Measurements from ENCODE around the gene IER3.
A peak's percentile ranks its signal among the peaks of the same experiment; 100 is the strongest.

Gene IER3

GRCh38 chr6:30778001-30778635 lies 33.8 kb upstream of the IER3 start:
- peak overlapping the region; percentile 10 for H2AFZ ChIP-seq (ENCODE audit: low read depth, low read length)
- no peak overlapping the region for H3K27ac ChIP-seq (ENCODE audit: low read length, poor library complexity, severe bottlenecking)
- H2AK5ac ChIP-seq (ENCODE audit: low read length, severe bottlenecking) = peak overlapping the region; percentile 95
- peak overlapping the region; percentile 69 to 94 for H3K4ac ChIP-seq (ENCODE audit: low read depth in 1 of 2, low read length in 2 of 2)
- peaks cover 19% of the 10 kb centered on the region for H3K4me1 ChIP-seq (ENCODE audit: control insufficient read depth, insufficient read depth, low read depth, low read length)
- no peaks in the 10 kb centered on the region for H3K79me1 ChIP-seq (replicated peaks; ENCODE audit: low read length, poor library complexity, severe bottlenecking)
- no peaks in the 10 kb centered on the region for H3K27me3 ChIP-seq (ENCODE audit: control insufficient read depth in 1 of 2, insufficient read depth in 1 of 2, low read length in 2 of 2)
- H3K18ac ChIP-seq (ENCODE audit: low read depth in 1 of 2, low read length in 2 of 2) = peak overlapping the region; percentile 31 to 96
- peak overlapping the region; percentile 26 to 86 for H3K14ac ChIP-seq (ENCODE audit: low read length in 2 of 2)
- peak overlapping the region; percentile 33 to 91 for H2BK12ac ChIP-seq (ENCODE audit: low read length in 2 of 2)
- no peaks in the 10 kb centered on the region for H3K36me3 ChIP-seq (ENCODE audit: control insufficient read depth in 1 of 2, insufficient read depth in 2 of 2, low read depth in 1 of 2, low read length in 2 of 2)
- H3K9ac ChIP-seq (ENCODE audit: low read length) = peak overlapping the region; percentile 87
- no peaks in the 10 kb centered on the region for H3K9me3 ChIP-seq (ENCODE audit: control insufficient read depth, low read length)
- H3K23ac ChIP-seq (ENCODE audit: low read length in 2 of 2) = peak overlapping the region in 1 of 2 experiments; percentile 67
- H3K4me2 ChIP-seq (ENCODE audit: low read length, poor library complexity, severe bottlenecking) = no peak overlapping the region
- WGBS = 94% methylated on average over 3 of the region's 3 CpGs
- H3K4me3 ChIP-seq (ENCODE audit: insufficient read depth in 1 of 2, low read depth in 1 of 2, low read length in 2 of 2) = no peak overlapping the region
- H2BK120ac ChIP-seq (ENCODE audit: low read depth, low read length) = peak overlapping the region; percentile 95
- no peak overlapping the region for H2BK5ac ChIP-seq (ENCODE audit: low read depth, low read length, poor library complexity, severe bottlenecking)
- peak overlapping the region; percentile 75 for H2BK15ac ChIP-seq (ENCODE audit: low read depth, poor library complexity, severe bottlenecking)
- DNase-seq = peak; percentile 77
- peak overlapping the region; percentile 59 for H4K8ac ChIP-seq (ENCODE audit: low read length)
- peak overlapping the region; percentile 92 for H4K91ac ChIP-seq (ENCODE audit: low read length)

GRCh38 chr6:30777155-30777485 lies 32.8 kb upstream of the IER3 start:
- no peak overlapping the region for H2BK5ac ChIP-seq (ENCODE audit: low read depth, low read length, poor library complexity, severe bottlenecking)
- DNase-seq = no peak
- peak overlapping the region; percentile 36 for H2BK120ac ChIP-seq (ENCODE audit: low read depth, low read length)
- H2AK5ac ChIP-seq (ENCODE audit: low read length, severe bottlenecking) = peak overlapping the region; percentile 53
- no peak overlapping the region for H3K4me3 ChIP-seq (ENCODE audit: insufficient read depth in 1 of 2, low read depth in 1 of 2, low read length in 2 of 2)
- H2BK15ac ChIP-seq (ENCODE audit: low read depth, poor library complexity, severe bottlenecking) = no peak overlapping the region
- H3K23ac ChIP-seq (ENCODE audit: low read length in 2 of 2) = no peak overlapping the region
- H3K9me3 ChIP-seq (ENCODE audit: control insufficient read depth, low read length) = no peaks in the 10 kb centered on the region
- H2AFZ ChIP-seq (ENCODE audit: low read depth, low read length) = no peak overlapping the region
- no peaks in the 10 kb centered on the region for H3K79me1 ChIP-seq (replicated peaks; ENCODE audit: low read length, poor library complexity, severe bottlenecking)
- peak overlapping the region in 1 of 2 experiments; percentile 37 for H3K4ac ChIP-seq (ENCODE audit: low read depth in 1 of 2, low read length in 2 of 2)
- H3K27ac ChIP-seq (ENCODE audit: low read length, poor library complexity, severe bottlenecking) = no peak overlapping the region
- no peak overlapping the region for H3K18ac ChIP-seq (ENCODE audit: low read depth in 1 of 2, low read length in 2 of 2)
- H3K4me1 ChIP-seq (ENCODE audit: control insufficient read depth, insufficient read depth, low read depth, low read length) = peaks cover 19% of the 10 kb centered on the region
- H3K4me2 ChIP-seq (ENCODE audit: low read length, poor library complexity, severe bottlenecking) = no peak overlapping the region
- WGBS = 96% methylated on average over 3 of the region's 3 CpGs
- H4K8ac ChIP-seq (ENCODE audit: low read length) = peak overlapping the region; percentile 16
- peak overlapping the region; percentile 73 to 81 for H2BK12ac ChIP-seq (ENCODE audit: low read length in 2 of 2)
- H3K14ac ChIP-seq (ENCODE audit: low read length in 2 of 2) = no peak overlapping the region
- no peak overlapping the region for H3K9ac ChIP-seq (ENCODE audit: low read length)
- peak overlapping the region; percentile 46 for H4K91ac ChIP-seq (ENCODE audit: low read length)
- no peaks in the 10 kb centered on the region for H3K36me3 ChIP-seq (ENCODE audit: control insufficient read depth in 1 of 2, insufficient read depth in 2 of 2, low read depth in 1 of 2, low read length in 2 of 2)
- H3K27me3 ChIP-seq (ENCODE audit: control insufficient read depth in 1 of 2, insufficient read depth in 1 of 2, low read length in 2 of 2) = no peaks in the 10 kb centered on the region

GRCh38 chr6:30776390-30777154 lies 32.2 kb upstream of the IER3 start:
- peak overlapping the region in 1 of 2 experiments; percentile 62 for H3K4ac ChIP-seq (ENCODE audit: low read depth in 1 of 2, low read length in 2 of 2)
- H4K8ac ChIP-seq (ENCODE audit: low read length) = no peak overlapping the region
- H2BK5ac ChIP-seq (ENCODE audit: low read depth, low read length, poor library complexity, severe bottlenecking) = no peak overlapping the region
- no peak for DNase-seq
- no peak overlapping the region for H3K14ac ChIP-seq (ENCODE audit: low read length in 2 of 2)
- H3K9ac ChIP-seq (ENCODE audit: low read length) = no peak overlapping the region
- H3K23ac ChIP-seq (ENCODE audit: low read length in 2 of 2) = no peak overlapping the region
- no peaks in the 10 kb centered on the region for H3K9me3 ChIP-seq (ENCODE audit: control insufficient read depth, low read length)
- no peak overlapping the region for H2BK15ac ChIP-seq (ENCODE audit: low read depth, poor library complexity, severe bottlenecking)
- H3K4me2 ChIP-seq (ENCODE audit: low read length, poor library complexity, severe bottlenecking) = no peak overlapping the region
- H3K18ac ChIP-seq (ENCODE audit: low read depth in 1 of 2, low read length in 2 of 2) = peak overlapping the region in 1 of 2 experiments; percentile 77
- no peak overlapping the region for H2AFZ ChIP-seq (ENCODE audit: low read depth, low read length)
- H3K27ac ChIP-seq (ENCODE audit: low read length, poor library complexity, severe bottlenecking) = no peak overlapping the region
- no peak overlapping the region for H2BK120ac ChIP-seq (ENCODE audit: low read depth, low read length)
- peak overlapping the region; percentile 40 for H4K91ac ChIP-seq (ENCODE audit: low read length)
- peaks cover 18% of the 10 kb centered on the region for H3K4me1 ChIP-seq (ENCODE audit: control insufficient read depth, insufficient read depth, low read depth, low read length)
- 100% methylated on average over 3 of the region's 5 CpGs for WGBS
- H3K27me3 ChIP-seq (ENCODE audit: control insufficient read depth in 1 of 2, insufficient read depth in 1 of 2, low read length in 2 of 2) = no peaks in the 10 kb centered on the region
- no peaks in the 10 kb centered on the region for H3K36me3 ChIP-seq (ENCODE audit: control insufficient read depth in 1 of 2, insufficient read depth in 2 of 2, low read depth in 1 of 2, low read length in 2 of 2)
- peak overlapping the region; percentile 74 for H2AK5ac ChIP-seq (ENCODE audit: low read length, severe bottlenecking)
- H3K4me3 ChIP-seq (ENCODE audit: insufficient read depth in 1 of 2, low read depth in 1 of 2, low read length in 2 of 2) = no peak overlapping the region
- H3K79me1 ChIP-seq (replicated peaks; ENCODE audit: low read length, poor library complexity, severe bottlenecking) = no peaks in the 10 kb centered on the region
- H2BK12ac ChIP-seq (ENCODE audit: low read length in 2 of 2) = peak overlapping the region in 1 of 2 experiments; percentile 90

- H4K91ac ChIP-seq (ENCODE audit: low read length) = peak overlapping the region; percentile 19
- no peaks in the 10 kb centered on the region for H3K9me3 ChIP-seq (ENCODE audit: control insufficient read depth, low read length)
- no peaks in the 10 kb centered on the region for H3K36me3 ChIP-seq (ENCODE audit: control insufficient read depth in 1 of 2, insufficient read depth in 2 of 2, low read depth in 1 of 2, low read length in 2 of 2)
- no peaks in the 10 kb centered on the region for H3K27me3 ChIP-seq (ENCODE audit: control insufficient read depth in 1 of 2, insufficient read depth in 1 of 2, low read length in 2 of 2)
- H2AFZ ChIP-seq (ENCODE audit: low read depth, low read length) = peak overlapping the region; percentile 21
- H2BK12ac ChIP-seq (ENCODE audit: low read length in 2 of 2) = peak overlapping the region; percentile 59 to 70
- peak; percentile 34 for DNase-seq
- H3K4ac ChIP-seq (ENCODE audit: low read depth in 1 of 2, low read length in 2 of 2) = peak overlapping the region in 1 of 2 experiments; percentile 24
- no peak overlapping the region for H3K9ac ChIP-seq (ENCODE audit: low read length)
- H3K18ac ChIP-seq (ENCODE audit: low read depth in 1 of 2, low read length in 2 of 2) = peak overlapping the region in 1 of 2 experiments; percentile 77
- 94% methylated on average over 1 of the region's 2 CpGs for WGBS
- no peak overlapping the region for H3K4me2 ChIP-seq (ENCODE audit: low read length, poor library complexity, severe bottlenecking)
- H2BK5ac ChIP-seq (ENCODE audit: low read depth, low read length, poor library complexity, severe bottlenecking) = no peak overlapping the region
- no peak overlapping the region for H2BK15ac ChIP-seq (ENCODE audit: low read depth, poor library complexity, severe bottlenecking)
- no peak overlapping the region for H3K27ac ChIP-seq (ENCODE audit: low read length, poor library complexity, severe bottlenecking)
- peak overlapping the region; percentile 54 for H2AK5ac ChIP-seq (ENCODE audit: low read length, severe bottlenecking)
- H2BK120ac ChIP-seq (ENCODE audit: low read depth, low read length) = no peak overlapping the region
- no peak overlapping the region for H3K23ac ChIP-seq (ENCODE audit: low read length in 2 of 2)
- H3K4me1 ChIP-seq (ENCODE audit: control insufficient read depth, insufficient read depth, low read depth, low read length) = peaks cover 17% of the 10 kb centered on the region
- no peak overlapping the region for H3K4me3 ChIP-seq (ENCODE audit: insufficient read depth in 1 of 2, low read depth in 1 of 2, low read length in 2 of 2)
- peaks cover 2% of the 10 kb centered on the region for H3K79me1 ChIP-seq (replicated peaks; ENCODE audit: low read length, poor library complexity, severe bottlenecking)
- no peak overlapping the region for H3K14ac ChIP-seq (ENCODE audit: low read length in 2 of 2)
- H4K8ac ChIP-seq (ENCODE audit: low read length) = no peak overlapping the region
Measured at GRCh38 chr6:30775104-30775503, 30.8 kb upstream of the IER3 start.

All from mesenchymal stem cell (in vitro differentiated cells and primary cell).